Measurements from ENCODE around the gene GGTA1. TPM values are rescaled to one million over a fixed set of nuclear protein-coding genes. Genes with fewer than 3 reads are reported as not detected.

GGTA1 gene
- not detected in 2 replicates for total RNA-seq
- long read RNA-seq = 0 reads

- Mint-ChIP-seq H3K9me3 (peaks cover 4% of the 10 kb centered on the region), H3K27me3 (ENCODE audit: low read depth) (peaks cover 74% of the 10 kb centered on the region), H3K27ac (ENCODE audit: unreplicated experiment) (no peak within 1 kb of the TSS), H3K4me1 (peaks cover 21% of the 10 kb centered on the region), H3K4me3 (peak within 1 kb of the TSS; percentile 92), H3K36me3 (ENCODE audit: low read depth) (no peaks in the 10 kb centered on the region)
- no peak for TF ChIP-seq CTCF (conservative IDR thresholded peaks at IDR 0.05)
- peak; percentile 43 for DNase-seq (ENCODE audit: low read depth, low spot score)
Observed at GRCh38 chr9:121499427-121500164, at the start of gene GGTA1. Gene GGTA1, minus strand, starts transcription at chr9:121499844. Its CDS starts 31,922 bp downstream, at chr9:121467922.

- no peak for DNase-seq (ENCODE audit: low read depth, low spot score)
- H3K4me1 Mint-ChIP-seq = peaks cover 8% of the 10 kb centered on the region
- no peaks in the 10 kb centered on the region for H3K9me3 Mint-ChIP-seq
- no peak overlapping the region for H3K27ac Mint-ChIP-seq (ENCODE audit: unreplicated experiment)
- H3K36me3 Mint-ChIP-seq (ENCODE audit: low read depth) = no peaks in the 10 kb centered on the region
- TF ChIP-seq CTCF (conservative IDR thresholded peaks at IDR 0.05) = no peak
- no peak overlapping the region for H3K4me3 Mint-ChIP-seq
- peaks cover 7% of the 10 kb centered on the region for H3K27me3 Mint-ChIP-seq (ENCODE audit: low read depth)
Observed at GRCh38 chr9:121548666-121549065, 49.0 kb upstream of the GGTA1 start.

- Mint-ChIP-seq H3K27ac (ENCODE audit: unreplicated experiment) (no peak overlapping the region), H3K4me1 (peaks cover 4% of the 10 kb centered on the region), H3K36me3 (ENCODE audit: low read depth) (no peaks in the 10 kb centered on the region), H3K9me3 (no peaks in the 10 kb centered on the region), H3K27me3 (ENCODE audit: low read depth) (peaks cover 2% of the 10 kb centered on the region), H3K4me3 (no peak overlapping the region)
- TF ChIP-seq CTCF (conservative IDR thresholded peaks at IDR 0.05) = peak; percentile 98
- peak; percentile 98 for DNase-seq (ENCODE audit: low read depth, low spot score)
Observed at GRCh38 chr9:121545875-121546423, 46.3 kb upstream of the GGTA1 start.

GRCh38 chr9:121545150-121545874, 45.7 kb upstream of the GGTA1 start:
- H3K4me3 Mint-ChIP-seq = no peak overlapping the region
- DNase-seq (ENCODE audit: low read depth, low spot score) = no peak
- no peaks in the 10 kb centered on the region for H3K9me3 Mint-ChIP-seq
- H3K4me1 Mint-ChIP-seq = no peaks in the 10 kb centered on the region
- no peaks in the 10 kb centered on the region for H3K36me3 Mint-ChIP-seq (ENCODE audit: low read depth)
- no peak for TF ChIP-seq CTCF (conservative IDR thresholded peaks at IDR 0.05)
- H3K27me3 Mint-ChIP-seq (ENCODE audit: low read depth) = no peaks in the 10 kb centered on the region
- H3K27ac Mint-ChIP-seq (ENCODE audit: unreplicated experiment) = no peak overlapping the region

- no peaks in the 10 kb centered on the region for H3K9me3 Mint-ChIP-seq
- no peaks in the 10 kb centered on the region for H3K36me3 Mint-ChIP-seq (ENCODE audit: low read depth)
- no peak for DNase-seq (ENCODE audit: low read depth, low spot score)
- TF ChIP-seq CTCF (conservative IDR thresholded peaks at IDR 0.05) = no peak
- H3K4me1 Mint-ChIP-seq = no peaks in the 10 kb centered on the region
- no peaks in the 10 kb centered on the region for H3K27me3 Mint-ChIP-seq (ENCODE audit: low read depth)
- H3K27ac Mint-ChIP-seq (ENCODE audit: unreplicated experiment) = no peak overlapping the region
- no peak overlapping the region for H3K4me3 Mint-ChIP-seq
Observed at GRCh38 chr9:121542025-121542424, 42.4 kb upstream of the GGTA1 start.
